Upper lobe of left lung (tissue), 4 donors: ENCODE results near the gene ADO.

Experiments used
- CTCF ChIP-seq, 6 experiments: fragments of 450-650 bp in 4 of 6; fragments of 200-600 bp in 2 of 6; sonication (generic) in 2 of 6; IDR thresholded peaks; one replicate each; pipeline ENCODE4 v1.5.1; 2016 to 2019; ENCODE audit warnings: antibody characterized with exemption in 6 of 6
- POLR2A ChIP-seq, 4 donors: fragments of 450-650 bp; IDR thresholded peaks; one replicate each; pipeline ENCODE4 v1.5.1; 2016 to 2017; ENCODE audit warnings: antibody characterized with exemption in 4 of 4, mild to moderate bottlenecking in 2 of 4

DNA sequence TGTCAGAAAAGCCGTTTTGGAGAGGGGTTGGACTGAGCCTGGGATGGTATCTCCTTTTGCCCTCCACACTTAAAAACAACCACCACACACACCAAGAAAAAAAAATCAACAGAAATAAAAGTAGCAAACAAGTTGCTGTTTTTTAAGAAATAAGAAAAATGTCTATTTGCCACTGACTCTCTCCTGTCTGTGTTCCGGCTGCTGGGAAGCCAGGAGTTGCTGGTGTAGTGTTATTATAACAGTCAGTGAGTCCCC is 11.5 kb downstream of the ADO start:
- TF ChIP-seq POLR2A (IDR thresholded peaks at IDR 0.05) (no peak), CTCF (IDR thresholded peaks at IDR 0.05) (no peak)
